ENCODE data around the gene VCL.

Gene VCL

DNA sequence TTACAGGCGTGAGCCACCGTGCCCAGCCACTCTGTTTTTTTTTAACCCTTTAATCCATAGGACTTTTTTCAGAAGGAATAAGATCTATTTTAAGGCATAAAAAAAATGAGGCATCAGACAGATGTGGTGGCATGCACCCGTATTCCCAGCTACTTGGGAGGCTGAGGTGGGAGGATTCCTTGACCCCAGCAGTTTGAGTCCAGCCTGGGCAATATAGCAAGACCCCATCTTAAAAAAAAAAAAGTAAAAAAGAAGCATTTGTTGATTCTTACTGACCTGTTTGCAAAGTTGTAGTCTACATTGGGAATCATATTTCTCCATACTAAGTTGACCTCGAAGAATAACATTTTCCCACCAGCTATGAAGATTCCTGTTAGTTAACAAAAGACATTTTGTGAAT, 38.6 kb downstream of the VCL start:
- DNase-seq (ENCODE audit: low spot score in 2 of 2) = no peak
- Mint-ChIP-seq H3K4me3 (no peak overlapping the region), H3K36me3 (peaks cover 5% of the 10 kb centered on the region), H3K4me1 (peaks cover 47% of the 10 kb centered on the region), H3K27ac (no peak overlapping the region), H3K9me3 (no peaks in the 10 kb centered on the region)
- no peak for ATAC-seq

DNA sequence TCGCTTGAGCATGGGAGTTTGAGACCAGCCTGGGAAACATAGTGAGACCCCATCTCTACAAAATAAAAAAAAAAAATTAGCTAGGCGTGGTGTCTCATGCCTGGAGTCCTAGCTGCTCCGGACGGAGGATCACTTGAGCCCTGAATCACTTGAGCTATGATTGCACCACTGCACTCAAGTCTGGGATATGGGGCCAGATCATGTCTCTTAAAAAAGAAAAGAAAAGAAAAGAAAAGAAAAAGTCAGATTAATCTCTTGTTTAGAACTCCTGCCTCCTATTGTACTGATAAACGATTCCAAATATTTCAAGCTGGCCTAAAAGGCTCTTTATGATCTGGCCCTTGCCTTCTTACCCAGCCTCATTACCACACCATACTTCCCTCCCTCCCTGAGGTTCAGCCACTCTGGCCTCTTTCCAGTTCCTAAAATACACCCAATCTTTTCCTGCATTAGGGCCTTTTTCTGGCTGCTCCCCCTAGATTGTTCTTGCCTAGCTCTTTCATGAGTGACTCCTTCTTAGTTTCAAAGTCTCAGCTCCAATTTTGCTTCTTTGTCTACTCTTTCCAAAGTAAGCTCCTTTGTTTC, 41.7 kb downstream of the VCL start:
- Mint-ChIP-seq H3K4me3 (no peak overlapping the region), H3K27ac (peak overlapping the region; percentile 27), H3K9me3 (no peaks in the 10 kb centered on the region), H3K36me3 (peaks cover 26% of the 10 kb centered on the region), H3K4me1 (peaks cover 25% of the 10 kb centered on the region)
- ATAC-seq = no peak
- no peak for DNase-seq (ENCODE audit: low spot score in 2 of 2)

DNA sequence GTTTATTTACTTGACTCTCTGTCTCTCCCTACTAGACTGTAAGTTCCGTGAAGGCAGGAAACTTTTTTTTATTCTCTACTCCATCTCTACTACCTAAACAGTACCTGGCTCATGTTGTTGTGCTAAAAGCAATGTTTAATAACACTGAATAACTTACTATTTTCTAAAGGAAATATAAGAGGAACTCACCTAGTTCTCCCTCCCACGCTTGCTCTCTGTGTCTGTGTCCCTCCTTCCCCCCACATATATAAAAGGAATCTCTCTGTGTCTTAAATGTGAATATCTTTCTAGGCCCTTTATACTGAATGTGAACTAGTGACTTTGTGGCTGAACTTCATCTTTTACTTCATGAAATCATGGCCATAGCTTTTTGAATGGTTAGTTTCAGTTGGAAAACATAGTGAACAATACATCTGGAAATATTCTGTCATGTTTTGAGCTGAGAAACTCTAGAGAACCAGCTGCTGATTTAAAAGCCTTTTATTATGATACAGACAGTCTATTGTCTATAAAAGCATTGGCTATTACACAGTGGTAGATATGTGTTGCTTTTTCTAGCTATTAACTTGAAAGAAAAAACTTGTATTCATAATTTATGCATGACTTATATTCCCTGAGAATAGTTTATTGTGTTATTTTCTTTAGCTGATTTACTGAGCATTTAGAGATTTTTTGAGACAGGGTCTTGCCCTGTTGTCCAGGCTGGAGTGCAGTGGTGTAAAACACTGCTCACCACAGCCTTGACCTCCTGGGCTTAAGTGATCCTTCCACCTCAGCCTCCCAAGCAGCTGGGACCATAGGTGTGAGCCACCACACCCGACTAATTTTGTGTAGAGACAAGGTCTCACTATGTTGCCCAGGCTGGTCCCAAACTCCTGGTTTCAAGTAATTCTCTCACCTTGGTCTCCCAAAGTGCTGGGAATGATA, 42.5 kb downstream of the VCL start:
- Mint-ChIP-seq H3K27ac (peak overlapping the region; percentile 27), H3K4me3 (no peak overlapping the region), H3K36me3 (peaks cover 34% of the 10 kb centered on the region), H3K9me3 (no peaks in the 10 kb centered on the region), H3K4me1 (peaks cover 26% of the 10 kb centered on the region)
- DNase-seq (ENCODE audit: low spot score in 2 of 2) (no peak), ATAC-seq (no peak)

DNA sequence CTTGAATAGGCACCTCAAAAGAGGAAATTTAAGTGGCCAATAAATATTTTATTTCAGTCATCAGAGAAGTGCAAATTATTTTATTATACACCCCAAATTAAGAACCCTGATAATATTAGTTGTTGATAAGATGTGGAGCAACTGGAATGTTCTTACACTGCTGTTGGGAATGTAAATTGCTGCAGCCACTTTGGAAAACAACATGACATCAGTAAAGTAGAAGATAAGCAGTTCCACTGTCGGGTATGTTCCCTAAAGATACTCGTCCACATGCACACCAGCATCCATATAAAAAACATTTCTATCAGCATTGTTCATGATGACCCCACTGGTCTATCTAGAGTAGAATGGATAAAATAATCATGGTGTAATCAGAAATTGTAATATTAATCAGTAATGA, 46.5 kb downstream of the VCL start:
- DNase-seq (ENCODE audit: low spot score in 2 of 2) (no peak), ATAC-seq (no peak)
- Mint-ChIP-seq H3K36me3 (peaks cover 29% of the 10 kb centered on the region), H3K9me3 (no peaks in the 10 kb centered on the region), H3K27ac (no peak overlapping the region), H3K4me1 (peaks cover 27% of the 10 kb centered on the region), H3K4me3 (no peak overlapping the region)

DNA sequence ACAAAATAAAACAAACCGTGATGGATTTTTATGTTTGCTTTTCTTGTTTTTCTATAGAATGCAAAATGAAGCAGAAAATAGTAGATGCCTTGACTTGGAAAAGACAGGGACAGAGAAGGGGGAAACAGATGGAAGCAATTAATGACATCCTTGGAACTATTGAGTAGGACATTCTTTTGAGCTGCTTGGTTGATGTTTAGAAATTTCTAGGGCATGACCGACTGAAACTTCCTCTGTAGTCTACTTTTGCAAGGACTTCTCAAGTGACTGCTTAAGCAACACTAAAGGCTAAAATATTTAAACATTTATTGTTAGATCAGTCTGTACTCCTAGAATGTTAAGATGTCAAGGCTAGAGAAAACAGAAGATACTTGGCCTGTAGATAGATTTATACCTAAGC, 49.4 kb downstream of the VCL start:
- Mint-ChIP-seq H3K36me3 (peaks cover 29% of the 10 kb centered on the region), H3K9me3 (no peaks in the 10 kb centered on the region), H3K4me3 (no peak overlapping the region), H3K4me1 (peaks cover 18% of the 10 kb centered on the region), H3K27ac (peak overlapping the region; percentile 59)
- no peak for ATAC-seq
- DNase-seq (ENCODE audit: low spot score in 2 of 2) = no peak

DNA sequence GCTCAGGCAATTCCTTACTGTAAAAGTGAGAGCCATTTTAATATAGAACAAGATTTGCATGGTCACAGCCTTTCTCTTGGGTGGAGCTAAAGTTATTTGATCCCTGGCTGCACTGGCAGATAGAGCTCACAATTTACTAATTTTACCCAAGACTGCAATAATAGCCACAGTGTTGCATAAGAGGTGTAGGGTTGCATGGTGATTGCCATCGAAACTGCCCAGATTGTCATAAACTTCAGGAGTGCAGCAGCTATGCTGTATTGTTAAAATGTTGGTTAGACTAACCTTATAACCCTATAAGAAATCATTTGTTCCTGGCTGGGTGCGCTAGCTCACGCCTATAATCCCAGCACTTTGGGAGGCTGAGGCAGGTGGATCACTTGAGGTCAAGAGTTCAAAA, 50.0 kb downstream of the VCL start:
- H3K27ac Mint-ChIP-seq = no peak overlapping the region
- H3K9me3 Mint-ChIP-seq = no peaks in the 10 kb centered on the region
- DNase-seq (ENCODE audit: low spot score in 2 of 2) (no peak), ATAC-seq (no peak)
- no peak overlapping the region for H3K4me3 Mint-ChIP-seq
- peaks cover 22% of the 10 kb centered on the region for H3K4me1 Mint-ChIP-seq
- H3K36me3 Mint-ChIP-seq = peaks cover 27% of the 10 kb centered on the region

DNA sequence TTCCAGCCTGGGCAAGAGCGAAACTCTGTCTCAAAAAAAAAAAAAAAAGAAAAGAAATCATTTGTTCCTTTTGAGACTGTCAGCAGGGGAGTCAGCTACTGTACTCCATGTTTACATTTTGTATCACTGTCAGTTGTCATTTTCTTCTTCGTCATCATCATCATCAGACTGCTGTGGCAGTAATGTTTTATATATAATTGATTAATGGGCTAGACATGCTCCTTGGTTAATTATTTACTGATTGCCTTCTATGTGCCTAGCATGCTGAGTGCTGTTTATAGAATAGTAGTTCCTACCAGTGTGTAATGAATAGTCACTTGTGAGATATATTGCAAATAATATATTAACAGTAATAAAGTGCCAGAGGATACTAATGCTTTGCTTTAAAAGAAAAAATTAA, 50.5 kb downstream of the VCL start:
- Mint-ChIP-seq H3K9me3 (no peaks in the 10 kb centered on the region), H3K4me3 (no peak overlapping the region), H3K4me1 (peaks cover 27% of the 10 kb centered on the region), H3K36me3 (peaks cover 21% of the 10 kb centered on the region), H3K27ac (no peak overlapping the region)
- ATAC-seq (no peak), DNase-seq (ENCODE audit: low spot score in 2 of 2) (no peak)

DNA sequence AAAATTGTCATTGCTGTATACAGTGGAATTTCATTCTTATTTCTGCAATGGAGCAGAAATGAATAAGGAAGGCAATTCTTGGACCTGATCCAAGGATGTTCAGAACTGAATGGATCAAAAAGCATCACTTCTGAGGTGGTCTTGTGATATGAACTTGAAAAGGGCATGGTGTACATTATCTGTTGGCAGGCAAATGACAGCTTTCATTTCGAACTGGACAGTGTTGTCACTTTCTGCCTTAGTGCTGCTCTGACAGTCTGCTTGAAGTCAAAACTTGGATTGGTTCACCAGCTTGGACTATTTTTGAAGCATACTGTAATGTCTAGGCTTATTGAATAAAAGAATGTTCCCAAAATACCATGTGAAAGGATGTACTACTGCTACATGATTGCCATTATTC, 52.0 kb downstream of the VCL start:
- DNase-seq (ENCODE audit: low spot score in 2 of 2) (no peak), ATAC-seq (no peak)
- Mint-ChIP-seq H3K9me3 (no peaks in the 10 kb centered on the region), H3K36me3 (peaks cover 6% of the 10 kb centered on the region), H3K4me3 (no peak overlapping the region), H3K4me1 (peaks cover 34% of the 10 kb centered on the region), H3K27ac (peak overlapping the region; percentile 2)

DNA sequence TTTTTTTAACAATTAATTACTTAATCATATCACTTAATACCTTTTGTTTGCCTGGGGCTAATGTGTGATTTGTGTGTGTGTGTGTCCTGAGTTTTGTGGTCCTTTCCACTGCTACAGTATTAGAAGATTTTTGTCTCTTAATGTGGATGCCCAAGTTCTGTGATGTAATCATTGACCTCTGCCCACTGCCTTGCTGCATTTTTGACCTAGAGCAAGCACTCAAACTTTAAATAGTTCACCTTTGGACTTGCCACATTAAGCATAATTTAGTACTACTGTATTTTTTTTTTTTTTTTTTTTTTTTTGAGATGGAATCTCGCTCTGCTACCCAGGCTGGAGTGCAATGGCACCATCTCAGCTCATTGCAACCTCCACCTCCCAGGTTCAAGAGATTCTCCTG, 52.7 kb downstream of the VCL start:
- DNase-seq (ENCODE audit: low spot score in 2 of 2) (no peak), ATAC-seq (no peak)
- Mint-ChIP-seq H3K4me3 (no peak overlapping the region), H3K9me3 (no peaks in the 10 kb centered on the region), H3K27ac (no peak overlapping the region), H3K36me3 (no peaks in the 10 kb centered on the region), H3K4me1 (peaks cover 31% of the 10 kb centered on the region)

DNA sequence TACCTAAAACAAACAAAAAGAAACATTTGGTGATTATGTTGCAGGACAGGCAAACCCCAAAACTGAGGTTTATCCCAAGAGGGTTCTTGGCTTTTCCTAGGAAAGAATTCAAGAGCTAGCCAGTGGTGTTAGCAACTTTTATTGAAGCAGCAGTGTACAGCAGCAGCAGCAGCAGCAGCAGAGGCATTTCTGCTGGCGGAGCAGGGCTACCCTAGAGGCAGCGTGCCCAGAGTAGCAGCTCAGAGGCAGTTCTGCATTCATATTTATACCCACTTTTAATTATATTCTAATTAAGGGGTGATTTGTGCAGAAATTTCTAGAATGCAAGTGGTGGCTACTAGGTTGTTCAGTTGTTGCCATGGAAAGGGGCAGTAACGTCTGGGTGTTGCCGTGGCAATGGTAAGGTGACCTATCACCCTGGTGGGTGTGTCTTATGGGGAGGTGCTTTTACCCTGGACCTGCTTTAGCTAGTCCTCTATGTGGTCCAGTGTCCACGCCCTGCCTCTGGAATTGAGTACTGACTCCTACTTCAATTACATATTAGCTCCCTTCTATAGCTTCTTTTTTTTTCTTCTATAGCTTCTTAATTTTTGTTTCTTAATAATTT, 53.9 kb downstream of the VCL start:
- no peaks in the 10 kb centered on the region for H3K9me3 Mint-ChIP-seq
- peaks cover 40% of the 10 kb centered on the region for H3K4me1 Mint-ChIP-seq
- no peak overlapping the region for H3K27ac Mint-ChIP-seq
- no peak for ATAC-seq
- DNase-seq (ENCODE audit: low spot score in 2 of 2) = no peak
- H3K36me3 Mint-ChIP-seq = no peaks in the 10 kb centered on the region
- no peak overlapping the region for H3K4me3 Mint-ChIP-seq

DNA sequence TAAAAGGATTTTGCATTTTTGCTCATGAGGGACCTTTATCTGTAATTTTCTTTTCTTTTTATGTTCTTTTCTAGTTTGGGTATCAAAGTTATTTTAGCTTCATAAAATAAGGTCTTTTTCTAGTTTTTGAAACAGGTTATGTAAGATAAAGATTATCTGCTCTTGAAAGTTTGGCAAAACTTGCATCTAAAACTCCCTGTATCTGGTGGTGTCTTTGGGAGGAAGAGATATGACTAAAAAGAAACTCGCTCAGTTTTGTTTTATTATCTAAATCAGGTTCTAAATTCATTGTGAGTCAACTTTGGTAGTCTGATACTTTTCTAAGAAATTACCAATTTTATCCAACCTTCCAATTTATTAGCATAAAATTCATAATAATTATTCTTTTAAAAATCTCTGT, 55.1 kb downstream of the VCL start:
- Mint-ChIP-seq H3K36me3 (no peaks in the 10 kb centered on the region), H3K9me3 (no peaks in the 10 kb centered on the region), H3K4me3 (no peak overlapping the region), H3K27ac (no peak overlapping the region), H3K4me1 (peaks cover 44% of the 10 kb centered on the region)
- ATAC-seq (no peak), DNase-seq (ENCODE audit: low spot score in 2 of 2) (no peak)

DNA sequence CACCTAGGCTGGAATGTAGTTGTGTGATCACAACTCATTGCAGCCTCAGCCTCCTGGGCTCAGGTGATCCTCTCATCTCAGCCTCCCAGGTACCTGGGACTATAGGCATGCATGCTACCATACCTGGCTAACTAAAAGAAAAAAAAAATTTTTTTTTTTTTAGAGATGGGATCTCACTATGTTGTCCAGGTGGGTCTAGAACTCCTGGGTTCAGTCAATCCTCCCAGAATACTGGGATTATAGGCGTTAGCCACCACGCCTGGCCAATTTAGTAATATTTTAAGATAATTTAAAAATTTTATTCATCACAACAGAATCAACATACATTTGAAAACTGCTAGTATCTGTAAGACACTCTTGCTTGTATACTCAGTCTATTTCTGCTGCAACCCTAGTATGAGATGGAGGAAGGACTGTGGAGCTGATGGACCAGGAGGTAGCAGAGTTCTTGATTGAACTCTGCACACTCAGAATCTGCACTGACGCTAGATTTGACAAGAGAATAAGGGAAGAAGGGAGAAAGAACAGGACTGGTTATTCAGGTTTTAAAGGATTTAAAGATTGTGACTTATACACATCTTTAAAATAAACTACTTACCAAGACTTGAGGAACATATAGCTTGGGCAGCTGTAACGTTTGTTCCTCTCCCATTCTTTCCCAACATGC, 57.6 kb downstream of the VCL start:
- Mint-ChIP-seq H3K4me3 (peak overlapping the region; percentile 52), H3K36me3 (no peaks in the 10 kb centered on the region), H3K9me3 (no peaks in the 10 kb centered on the region), H3K4me1 (peaks cover 49% of the 10 kb centered on the region), H3K27ac (peak overlapping the region; percentile 78)
- DNase-seq (ENCODE audit: low spot score in 2 of 2) (no peak), ATAC-seq (no peak)

DNA sequence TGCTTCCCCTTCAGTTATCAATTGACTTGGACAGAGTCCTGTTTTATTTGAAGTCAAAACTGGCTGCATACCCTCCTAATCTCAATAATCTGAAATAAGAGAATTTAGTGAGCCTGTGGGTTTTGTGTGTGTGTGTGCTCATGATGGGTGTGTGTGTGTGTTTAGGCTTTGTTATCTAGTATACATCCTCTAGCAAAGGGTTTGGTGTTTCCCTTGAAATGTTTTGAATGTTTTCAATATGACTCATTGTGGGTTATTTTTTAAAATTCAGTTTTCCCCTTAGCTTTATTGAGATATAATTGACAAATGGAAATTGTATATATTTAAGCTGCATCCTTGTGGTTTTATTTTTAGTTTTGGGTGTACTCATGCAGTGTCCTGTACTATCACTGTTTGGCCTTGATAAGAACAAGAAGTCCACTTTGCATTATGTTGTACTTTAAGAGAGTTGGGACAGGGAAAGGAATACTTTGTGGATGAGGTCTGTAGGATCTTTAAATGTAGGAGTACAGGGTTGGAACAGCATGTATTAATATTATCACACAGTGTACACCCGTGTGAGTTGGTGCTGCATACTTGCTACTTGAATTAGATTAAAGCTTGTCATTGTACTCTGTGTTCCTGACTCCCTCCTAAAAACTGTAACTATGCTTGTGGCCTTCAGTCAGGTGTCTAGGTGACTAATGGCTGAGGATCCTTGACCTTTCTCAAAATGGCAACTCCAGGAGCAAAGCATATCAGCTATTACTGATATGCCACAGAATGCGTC, 58.3 kb downstream of the VCL start:
- Mint-ChIP-seq H3K9me3 (no peaks in the 10 kb centered on the region), H3K36me3 (peaks cover under 1% of the 10 kb centered on the region), H3K27ac (peak overlapping the region; percentile 78), H3K4me3 (peak overlapping the region; percentile 52), H3K4me1 (peaks cover 56% of the 10 kb centered on the region)
- DNase-seq (ENCODE audit: low spot score in 2 of 2) (no peak), ATAC-seq (peak; percentile 94)

DNA sequence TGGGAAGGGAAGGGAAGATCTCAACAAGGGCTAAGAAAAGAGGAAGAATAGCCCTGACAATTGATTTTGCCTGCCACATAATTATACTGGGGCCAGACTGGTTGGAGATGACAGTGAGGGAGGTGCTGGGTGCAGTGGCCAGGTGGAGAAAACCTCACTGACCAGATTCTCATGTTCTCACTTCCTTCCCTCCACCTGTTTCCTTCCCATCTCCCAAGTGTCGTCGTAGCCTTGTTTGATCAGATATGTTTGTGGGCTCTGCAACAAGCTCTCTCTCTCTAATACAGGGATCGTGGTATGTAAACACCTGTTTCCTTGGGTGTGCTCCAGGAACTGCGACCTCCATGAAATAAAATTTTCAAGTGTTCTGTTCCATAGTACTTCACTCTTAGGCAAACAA, 60.2 kb downstream of the VCL start:
- H3K4me1 Mint-ChIP-seq = peaks cover 56% of the 10 kb centered on the region
- H3K9me3 Mint-ChIP-seq = no peaks in the 10 kb centered on the region
- peak overlapping the region; percentile 67 for H3K27ac Mint-ChIP-seq
- ATAC-seq (no peak), DNase-seq (ENCODE audit: low spot score in 2 of 2) (peak in 1 of 2 donors; percentile 46)
- peaks cover 6% of the 10 kb centered on the region for H3K36me3 Mint-ChIP-seq
- H3K4me3 Mint-ChIP-seq = peak overlapping the region; percentile 20

DNA sequence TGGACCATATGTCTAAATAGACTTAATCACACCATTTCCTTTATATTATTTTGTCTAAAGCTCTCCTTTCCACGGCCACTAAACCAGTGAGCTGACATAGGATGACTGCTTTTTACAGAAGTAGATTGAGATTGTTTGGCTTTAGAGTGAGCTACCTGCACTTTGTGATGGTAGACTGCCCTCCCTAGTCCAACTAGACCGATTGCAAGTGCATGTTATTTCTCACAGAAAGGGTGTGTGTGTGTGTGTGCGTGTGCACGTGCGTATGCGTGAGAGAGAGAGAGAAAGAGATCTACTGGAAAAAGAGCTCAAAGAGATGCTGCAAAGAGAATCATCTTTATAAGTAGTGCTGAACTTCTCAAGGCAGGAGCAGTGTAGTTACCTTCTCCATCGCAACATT, 60.7 kb downstream of the VCL start:
- peak overlapping the region; percentile 20 for H3K4me3 Mint-ChIP-seq
- no peak for DNase-seq (ENCODE audit: low spot score in 2 of 2)
- H3K27ac Mint-ChIP-seq = peak overlapping the region; percentile 67
- no peak for ATAC-seq
- peaks cover 51% of the 10 kb centered on the region for H3K4me1 Mint-ChIP-seq
- H3K9me3 Mint-ChIP-seq = no peaks in the 10 kb centered on the region
- peaks cover 6% of the 10 kb centered on the region for H3K36me3 Mint-ChIP-seq
